ENCODE data around the gene SYT10.
"Not testable (repeated sequence)": the region's sequence is repeated elsewhere in the genome, so short reads cannot be mapped to it uniquely, and the experiment has no call there.

SYT10 gene

GRCh38 chr12:33439587-33440011 is at the start of gene SYT10:
Gene SYT10, minus strand, starts transcription at chr12:33439819. Its CDS starts 297 bp downstream, at chr12:33439522.
- FAIRE-seq: no peak
- DNase-seq (ENCODE audit: insufficient read length, low spot score): no peak

DNA sequence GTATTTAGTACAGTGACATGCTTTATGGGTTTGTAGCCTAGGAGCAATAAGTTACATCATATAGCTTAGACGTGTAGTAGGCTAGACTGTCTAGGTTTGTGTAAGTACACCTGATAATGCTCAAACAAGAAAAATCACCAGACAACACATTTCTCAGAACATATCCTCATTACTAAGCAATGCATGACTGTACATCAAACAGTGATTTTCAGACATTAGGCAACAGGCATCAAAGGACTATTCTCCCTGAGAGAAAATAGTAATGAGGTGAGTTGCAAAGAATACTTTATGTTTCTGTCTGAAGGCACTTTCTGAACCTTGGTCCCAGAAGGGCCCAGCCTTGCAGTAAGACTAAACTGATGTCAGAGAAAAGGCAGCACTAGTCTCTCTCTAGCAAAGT is 48.4 kb upstream of the SYT10 start:
- FAIRE-seq (no peak), DNase-seq (ENCODE audit: insufficient read length, low spot score) (no peak)

DNA sequence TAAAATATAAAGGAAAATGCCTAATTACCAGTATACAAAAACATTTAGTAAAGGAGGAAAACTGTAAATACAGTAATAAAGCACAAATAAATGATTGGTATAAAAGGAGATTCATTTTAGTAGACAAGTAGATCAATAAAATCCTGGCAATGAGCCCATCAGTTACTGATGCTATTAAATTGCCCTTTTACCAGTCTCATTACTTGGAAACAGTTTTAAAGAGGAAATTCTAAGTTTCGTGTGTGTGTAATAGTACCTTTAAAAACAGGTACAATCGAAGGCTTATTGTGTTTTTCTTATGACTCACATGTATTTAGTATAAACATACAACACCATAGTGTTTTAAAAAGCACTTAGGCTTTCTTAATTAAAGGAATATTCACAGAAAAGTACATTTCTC is 46.4 kb upstream of the SYT10 start:
- DNase-seq (ENCODE audit: insufficient read length, low spot score): no peak
- FAIRE-seq: no peak

GRCh38 chr12:33484161-33484560 is 44.5 kb upstream of the SYT10 start:
- DNase-seq (ENCODE audit: insufficient read length, low spot score) (no peak), FAIRE-seq (no peak)

DNA sequence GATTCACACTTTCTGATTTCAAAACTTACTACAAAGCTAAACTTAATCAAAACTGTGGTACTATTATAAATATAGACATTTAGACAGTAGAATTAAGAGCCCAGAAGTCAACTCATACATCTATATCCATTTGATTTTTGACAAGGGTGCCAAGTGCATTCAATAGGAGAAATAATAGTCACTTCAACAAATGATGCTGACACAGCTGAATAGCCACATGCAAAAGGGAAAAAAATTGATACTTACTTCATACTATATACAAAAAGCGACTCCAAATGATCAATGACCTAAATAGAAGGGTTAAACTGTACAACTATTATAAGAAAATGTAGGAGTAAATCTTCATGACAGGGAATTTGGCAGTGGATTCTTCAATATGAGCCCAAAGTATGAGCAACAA is 40.7 kb upstream of the SYT10 start:
- FAIRE-seq (no peak), DNase-seq (ENCODE audit: insufficient read length, low spot score) (no peak)

GRCh38 chr12:33476058-33476457 is 36.4 kb upstream of the SYT10 start:
- no peak for DNase-seq (ENCODE audit: insufficient read length, low spot score)
- FAIRE-seq: no peak

GRCh38 chr12:33472299-33472698 is 32.7 kb upstream of the SYT10 start:
- FAIRE-seq (no peak), DNase-seq (ENCODE audit: insufficient read length, low spot score) (no peak)

DNA sequence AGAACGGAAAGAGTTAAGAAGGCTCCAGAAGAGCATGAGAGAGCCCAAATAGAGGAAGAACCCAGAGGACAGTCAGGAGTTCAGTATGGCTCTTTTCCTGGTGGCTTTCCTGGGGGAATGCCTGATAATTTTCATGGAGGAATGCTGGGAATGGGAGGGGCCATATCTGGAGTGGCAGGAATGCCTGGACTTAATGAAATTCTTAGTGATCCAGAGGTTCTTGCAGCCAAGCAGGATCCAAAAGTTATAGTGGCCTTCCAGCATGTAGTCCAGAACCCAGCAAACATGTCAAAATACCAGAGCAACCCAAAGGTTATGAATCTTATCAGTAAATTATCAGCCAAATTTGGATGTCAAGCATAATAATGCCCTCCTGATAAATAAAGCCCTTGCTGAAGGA is 15.5 kb upstream of the SYT10 start:
- no peak for DNase-seq (ENCODE audit: insufficient read length, low spot score)
- FAIRE-seq: no peak

GRCh38 chr12:33450480-33450879 is 10.9 kb upstream of the SYT10 start:
- FAIRE-seq: no peak

GRCh38 chr12:33440477-33440876 is 858 bp upstream of the SYT10 start:
- no peak for FAIRE-seq
- DNase-seq (ENCODE audit: insufficient read length, low spot score): no peak

More at GRCh38 chr12:33450480-33450879, 10.9 kb upstream of the SYT10 start:
- DNase-seq (ENCODE audit: insufficient read length, low spot score): no peak

DNA sequence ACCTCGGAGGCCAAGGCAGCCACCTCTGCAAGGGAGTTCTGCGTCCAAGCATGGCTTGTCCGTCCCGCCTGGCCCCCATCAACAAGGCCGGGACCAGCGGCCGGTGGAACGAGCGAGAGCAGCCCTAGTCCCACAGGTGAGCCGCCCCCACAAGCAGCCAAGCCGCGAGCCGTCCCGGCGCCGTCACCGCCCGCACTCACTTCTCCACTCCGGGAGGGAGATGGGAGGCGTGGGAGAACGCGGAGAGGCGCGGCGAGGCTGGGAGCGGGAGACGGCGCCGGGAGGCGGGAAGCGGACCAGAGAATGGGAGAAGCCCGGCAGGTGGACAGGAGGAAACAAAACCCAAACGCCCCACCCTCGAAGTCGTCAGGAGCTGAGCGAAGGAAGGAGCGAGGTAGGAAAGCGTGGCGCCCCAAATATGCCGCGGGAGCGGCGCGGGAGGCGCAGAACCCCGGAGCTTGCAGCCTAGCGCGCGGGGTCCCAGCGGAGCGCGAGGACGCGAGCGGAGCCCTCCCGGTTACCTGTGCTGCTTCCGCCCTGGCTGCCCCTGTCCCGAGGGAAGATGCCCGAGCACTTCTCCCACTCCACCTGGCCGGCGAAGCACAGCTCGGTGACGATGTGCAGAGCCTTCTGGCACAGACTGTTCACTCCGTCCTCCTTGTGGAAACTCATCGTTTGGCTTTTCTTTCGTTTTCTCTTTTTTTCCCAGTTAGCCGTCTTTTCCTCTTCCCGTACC is 600 bp downstream of the SYT10 start:
- DNase-seq (ENCODE audit: insufficient read length, low spot score): no peak
- no peak for FAIRE-seq

- FAIRE-seq (no peak), DNase-seq (ENCODE audit: insufficient read length, low spot score) (no peak)
Measured at GRCh38 chr12:33438025-33438772, 1.4 kb downstream of the SYT10 start.

DNA sequence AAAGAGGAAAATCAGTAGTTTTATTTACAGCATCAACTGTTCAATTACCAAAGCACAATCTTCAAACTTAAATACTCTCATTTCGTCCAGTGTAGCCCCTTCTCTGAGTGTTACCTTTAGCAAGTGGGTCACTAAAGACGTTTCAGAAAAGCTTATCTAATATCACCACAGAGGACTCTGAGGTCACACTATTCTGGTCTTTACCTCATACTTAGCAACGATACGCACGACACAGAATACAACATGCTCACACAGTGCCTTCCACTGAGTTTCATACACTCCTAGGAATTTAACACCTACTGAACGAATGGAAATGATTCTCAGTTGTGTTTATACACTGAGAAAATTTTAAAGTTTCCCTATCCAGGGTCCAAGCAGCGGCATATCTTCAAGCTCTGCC is 2.0 kb downstream of the SYT10 start:
- no peak for FAIRE-seq
- no peak for DNase-seq (ENCODE audit: insufficient read length, low spot score)

DNA sequence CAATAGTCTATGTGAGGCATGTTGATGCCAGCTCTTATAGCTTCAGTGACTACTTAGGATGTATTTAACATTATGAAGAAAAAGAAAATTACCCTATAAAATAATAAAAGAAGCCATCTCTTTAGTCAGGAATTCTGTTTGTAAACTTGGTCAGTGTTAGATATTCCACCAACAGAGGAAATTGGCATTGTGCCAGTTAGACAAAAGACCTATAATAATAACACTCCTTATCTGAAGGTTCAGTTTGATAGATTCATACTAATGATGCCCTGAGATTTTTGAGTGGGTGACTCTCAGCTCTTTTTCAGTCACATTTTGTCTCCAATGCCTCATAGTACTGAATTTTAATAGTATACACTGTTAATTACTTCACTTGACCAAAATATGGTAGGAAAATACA is 6.6 kb downstream of the SYT10 start:
- no peak for FAIRE-seq
- DNase-seq (ENCODE audit: insufficient read length, low spot score): no peak

- FAIRE-seq (no peak), DNase-seq (ENCODE audit: insufficient read length, low spot score) (no peak)
Measured at GRCh38 chr12:33431648-33432047, 8.0 kb downstream of the SYT10 start.

DNA sequence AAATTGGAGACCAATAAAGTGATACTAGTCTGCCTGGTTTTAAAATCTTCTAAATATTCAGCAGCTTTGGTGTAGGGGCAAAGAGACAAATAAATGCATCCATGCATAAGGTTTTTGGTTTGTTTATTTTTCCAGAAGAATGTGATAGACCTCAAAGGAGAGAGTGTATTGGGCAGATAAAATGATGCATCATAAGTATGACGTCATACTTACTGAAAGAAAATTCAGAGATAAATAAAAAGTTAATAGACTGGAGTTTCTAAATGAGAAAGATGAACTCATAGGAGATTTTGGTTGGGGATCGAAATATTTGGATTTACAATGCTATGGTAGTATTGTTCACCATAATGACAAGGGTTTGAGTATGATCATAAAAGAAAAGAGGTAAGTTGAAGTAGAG is 10.2 kb downstream of the SYT10 start:
- no peak for DNase-seq (ENCODE audit: insufficient read length, low spot score)
- FAIRE-seq: no peak

GRCh38 chr12:33427071-33427470 is 12.5 kb downstream of the SYT10 start:
- DNase-seq (ENCODE audit: insufficient read length, low spot score): no peak

DNA sequence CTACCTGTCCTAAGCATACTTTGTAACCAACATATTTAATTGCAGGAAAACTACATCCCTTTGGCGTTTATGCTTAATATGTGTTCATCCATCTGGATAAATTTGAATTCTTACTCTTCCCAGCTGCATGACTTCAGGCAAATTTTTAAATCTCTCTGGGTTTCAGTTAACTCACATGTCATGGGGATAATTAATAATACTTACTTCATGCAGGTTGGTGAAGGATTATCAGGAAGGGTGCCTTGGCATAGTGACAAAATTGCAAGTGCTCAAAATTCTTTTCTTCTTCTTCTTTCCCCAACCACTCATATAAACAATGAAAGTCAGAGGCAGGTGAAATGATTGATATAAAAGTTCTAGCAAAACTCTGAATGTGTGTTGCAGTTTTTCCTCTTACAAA is 15.9 kb downstream of the SYT10 start:
- no peak for DNase-seq (ENCODE audit: insufficient read length, low spot score)
- no peak for FAIRE-seq

More at GRCh38 chr12:33427071-33427470, 12.5 kb downstream of the SYT10 start:
- FAIRE-seq: no peak

DNA sequence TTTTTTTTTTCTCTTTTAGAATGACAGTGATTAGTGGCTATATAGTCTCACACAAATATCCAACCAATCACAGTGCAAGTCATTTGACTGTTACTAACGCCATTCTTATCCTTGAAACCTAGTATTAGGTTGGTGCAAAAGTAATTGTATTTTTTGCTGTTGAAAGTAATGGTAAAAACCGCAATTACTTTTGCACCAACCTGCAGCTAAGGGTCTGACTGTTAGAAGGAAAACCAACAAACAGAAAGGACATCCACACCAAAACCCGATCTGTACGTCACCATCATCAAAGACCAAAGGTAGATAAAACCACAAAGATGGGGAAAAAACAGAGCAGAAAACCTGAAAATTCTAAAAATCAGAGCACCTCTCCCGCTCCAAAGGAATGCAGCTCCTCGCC is 27.2 kb downstream of the SYT10 start:
- not testable (repeated sequence) for FAIRE-seq; DNase-seq (ENCODE audit: insufficient read length, low spot score)

DNA sequence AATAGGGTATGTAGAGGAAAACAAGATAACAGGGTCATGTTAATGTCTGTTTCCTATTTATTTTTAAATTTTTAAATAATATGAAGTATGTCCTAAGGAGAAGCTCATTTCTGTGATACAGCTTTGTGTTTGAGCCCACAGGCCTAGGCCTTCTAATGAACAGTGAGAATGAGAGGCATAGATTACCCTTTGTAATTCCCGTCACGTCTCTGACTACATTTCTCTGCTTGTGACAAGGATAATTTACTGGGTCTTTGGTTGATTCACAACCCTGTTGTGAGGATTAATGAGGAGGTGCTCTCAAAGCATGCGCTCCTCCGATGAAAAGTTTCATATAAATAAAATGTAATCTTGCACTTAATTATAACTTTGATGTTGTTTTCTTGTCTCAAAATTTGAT is 56.1 kb downstream of the SYT10 start:
- DNase-seq (ENCODE audit: insufficient read length, low spot score) (no peak), FAIRE-seq (no peak)

- no peak for FAIRE-seq
Measured at GRCh38 chr12:33376153-33376552, 63.5 kb downstream of the SYT10 start.

DNA sequence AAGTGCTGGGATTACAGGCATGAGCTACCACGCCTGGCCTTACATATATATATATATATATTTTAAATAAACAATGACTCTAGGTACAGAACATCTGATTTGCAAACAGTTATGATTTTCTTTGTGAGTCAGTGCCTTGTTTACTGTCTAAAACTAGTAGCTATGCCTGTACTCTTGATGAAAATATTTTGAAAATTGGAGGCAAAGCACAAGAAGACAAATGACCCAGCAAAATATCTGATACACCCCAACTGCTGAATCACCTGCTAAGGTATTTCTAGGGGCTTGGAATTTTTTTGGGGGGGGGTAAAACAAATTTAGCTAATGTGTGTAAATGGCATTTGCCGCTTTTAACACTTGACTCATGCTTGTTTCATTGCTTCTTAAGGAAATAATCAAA is 69.3 kb downstream of the SYT10 start:
- DNase-seq (ENCODE audit: insufficient read length, low spot score) (no peak), FAIRE-seq (no peak)

More at GRCh38 chr12:33376153-33376552, 63.5 kb downstream of the SYT10 start:
- DNase-seq (ENCODE audit: insufficient read length, low spot score): no peak

All from GM19239 (cell line).